Prostate gland (tissue), 2 donors: Measurements from ENCODE around the gene CRBN.

Source experiments
- POLR2A ChIP-seq: fragments of 450-650 bp; IDR thresholded peaks from one replicate; pipeline ENCODE4 v1.6.1; 2016; ENCODE audit warnings: antibody characterized with exemption, mild to moderate bottlenecking
- POLR2AphosphoS5 ChIP-seq: sonication (generic); formaldehyde crosslinking; IDR thresholded peaks from one replicate; pipeline ENCODE4 v1.6.1; 2017; ENCODE audit warnings: antibody characterized with exemption
- TF ChIP-seq, protein P1 (sequence below), 4 experiments: fragments of 200-600 bp in 2 of 4; fragments of 450-650 bp in 2 of 4; sonication (generic) in 2 of 4; IDR thresholded peaks; 1 replicate in 3 of 4; 2 replicates in 1 of 4; pipeline ENCODE4 v1.5.1; 2016 to 2019; ENCODE audit warnings: antibody characterized with exemption in 4 of 4, mild to moderate bottlenecking in 2 of 4, moderate library complexity in 2 of 4

GRCh38 chr3:3126477-3127431 lies 52.7 kb downstream of the CRBN start, which contains the start of gene TRNT1:
- TF ChIP-seq, protein P1, sequence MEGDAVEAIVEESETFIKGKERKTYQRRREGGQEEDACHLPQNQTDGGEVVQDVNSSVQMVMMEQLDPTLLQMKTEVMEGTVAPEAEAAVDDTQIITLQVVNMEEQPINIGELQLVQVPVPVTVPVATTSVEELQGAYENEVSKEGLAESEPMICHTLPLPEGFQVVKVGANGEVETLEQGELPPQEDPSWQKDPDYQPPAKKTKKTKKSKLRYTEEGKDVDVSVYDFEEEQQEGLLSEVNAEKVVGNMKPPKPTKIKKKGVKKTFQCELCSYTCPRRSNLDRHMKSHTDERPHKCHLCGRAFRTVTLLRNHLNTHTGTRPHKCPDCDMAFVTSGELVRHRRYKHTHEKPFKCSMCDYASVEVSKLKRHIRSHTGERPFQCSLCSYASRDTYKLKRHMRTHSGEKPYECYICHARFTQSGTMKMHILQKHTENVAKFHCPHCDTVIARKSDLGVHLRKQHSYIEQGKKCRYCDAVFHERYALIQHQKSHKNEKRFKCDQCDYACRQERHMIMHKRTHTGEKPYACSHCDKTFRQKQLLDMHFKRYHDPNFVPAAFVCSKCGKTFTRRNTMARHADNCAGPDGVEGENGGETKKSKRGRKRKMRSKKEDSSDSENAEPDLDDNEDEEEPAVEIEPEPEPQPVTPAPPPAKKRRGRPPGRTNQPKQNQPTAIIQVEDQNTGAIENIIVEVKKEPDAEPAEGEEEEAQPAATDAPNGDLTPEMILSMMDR (IDR thresholded peaks at IDR 0.05): peak in 1 of 4 experiments; percentile 2
- TF ChIP-seq POLR2AphosphoS5 (peak; percentile 87), POLR2A (peak; percentile 78)
